Measurements from ENCODE around the gene MAP3K5. TPM values are rescaled to one million over a fixed set of nuclear protein-coding genes. Genes with fewer than 3 reads are reported as not detected.

Gene MAP3K5
- total RNA-seq, 1 experiment from 2014 or later: 8.1 TPM

DNA sequence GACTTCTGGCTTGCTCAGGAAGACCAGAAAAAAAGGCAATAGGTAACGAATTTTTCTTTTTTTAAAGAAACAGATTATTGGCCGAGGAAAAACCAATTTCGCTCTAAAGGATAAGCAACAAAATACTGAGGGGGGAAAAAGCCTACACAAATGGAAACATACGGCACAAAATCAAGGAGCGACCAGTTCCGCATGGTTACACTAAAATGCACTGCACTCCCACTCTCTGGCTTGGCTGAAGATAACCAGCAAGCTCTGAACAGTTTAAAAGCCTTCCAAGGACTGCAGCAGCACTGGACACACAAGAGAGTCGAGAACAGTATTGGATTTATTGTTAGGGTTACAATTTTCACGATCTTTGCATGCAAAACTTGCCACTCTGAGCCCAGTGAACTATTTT lies 241.2 kb downstream of the MAP3K5 start:
- CTCF ChIA-PET: interaction anchor here (0.6 kb wide), 1 partner anchor 162 kb away, joined by 5 read pairs; no protein-coding TSS in a partner anchor
- TF ChIP-seq SIN3A (IDR thresholded peaks at IDR 0.05; ENCODE audit: borderline replicate concordance, insufficient read depth, low read depth, low read length) (no peak), POLR2AphosphoS5 (IDR thresholded peaks at IDR 0.05; ENCODE audit: low read depth, low read length) (no peak)
- BruUV-seq (replicated peaks): no TSS peak
- intact Hi-C loops (cut with micrococcal nuclease; ENCODE audit: unreplicated experiment): loop anchor here (5.0 kb wide), 1 partner anchor 209 kb away; no protein-coding TSS in a partner anchor
- ATAC-seq (no peak), DNase-seq (ENCODE audit: low read depth, low spot score) (no peak)
- POLR2A ChIA-PET: no interaction called here
- H3K27ac ChIP-seq (ENCODE audit: low read length): no peak overlapping the region
- no peaks in the 10 kb centered on the region; the same call in 1 of the 2 replicates for H3K36me3 ChIP-seq (ENCODE audit: control insufficient read depth, insufficient read depth, low read length)
- H3K27me3 ChIP-seq (ENCODE audit: control insufficient read depth, insufficient read depth, low read length): peaks cover 14% of the 10 kb centered on the region
- H3K4me1 ChIP-seq (ENCODE audit: control insufficient read depth, insufficient read depth, low read length): peaks cover 5% of the 10 kb centered on the region; the same call in 1 of the 2 replicates
- H3K9me3 ChIP-seq (ENCODE audit: control insufficient read depth, insufficient read depth, low read depth, low read length): no peaks in the 10 kb centered on the region
- peak overlapping the region in 1 of 2 experiments; percentile 58; a peak in 3 of 4 replicates for H3K4me3 ChIP-seq (ENCODE audit: low read depth in 2 of 2, low read length in 2 of 2)
- in situ Hi-C loops (cut with HindIII; ENCODE audit: low pct_unique_long_range_greater_than_20kb, low sequenced_read_pairs): no loop called here

DNA sequence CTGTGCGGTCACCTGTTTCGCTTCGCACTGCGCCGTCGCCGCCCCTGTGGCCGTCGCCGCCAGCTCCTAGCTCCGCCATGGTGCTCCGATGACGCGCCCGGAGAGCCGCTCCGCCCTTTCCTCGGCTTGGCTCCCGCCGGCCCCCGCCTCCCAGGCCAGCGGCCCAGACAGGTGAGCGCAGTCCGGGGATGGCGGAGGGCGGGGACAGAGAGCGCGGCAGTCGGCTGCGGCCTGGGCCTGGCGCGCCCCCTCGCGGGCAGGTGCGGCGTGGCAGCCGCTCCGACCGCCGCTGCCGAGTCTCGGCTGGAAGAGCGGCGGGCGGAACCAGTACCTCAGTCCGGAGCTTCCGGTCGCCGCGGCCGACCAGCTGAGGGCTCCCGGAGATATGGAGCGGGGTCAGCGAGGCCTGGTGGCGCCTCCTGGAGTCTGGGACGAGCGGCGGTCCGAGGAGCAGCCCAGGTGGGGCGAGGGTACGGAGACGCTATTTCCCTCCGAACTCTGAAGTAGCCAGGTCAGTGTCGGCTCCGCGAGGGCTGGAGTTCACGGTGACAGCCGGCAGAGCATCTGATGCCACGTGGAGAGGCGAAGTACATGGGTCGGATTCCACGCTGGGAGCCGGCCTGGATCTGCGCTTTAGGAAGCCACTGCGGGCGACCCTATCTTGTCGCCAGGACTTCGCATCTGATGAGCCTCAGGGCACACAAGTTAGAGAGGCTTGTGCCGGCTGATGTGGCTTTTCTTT lies 241.8 kb downstream of the MAP3K5 start, which contains the start of gene MAP7:
TSS of gene MAP7 (minus strand) at position 93 of the 742 bp plus-strand sequence. CDS start at position 79, 14 bp downstream.
- DNase-seq (ENCODE audit: low read depth, low spot score) (no peak), ATAC-seq (peak; percentile 92)
- BruUV-seq (replicated peaks): no TSS peak
- Histone ChIP-seq H3K27ac (ENCODE audit: low read length) (no peak within 1 kb of the TSS), H3K9me3 (ENCODE audit: control insufficient read depth, insufficient read depth, low read depth, low read length) (no peaks in the 10 kb centered on the region), H3K4me1 (ENCODE audit: control insufficient read depth, insufficient read depth, low read length) (peaks cover 5% of the 10 kb centered on the region; the same call in 1 of the 2 replicates), H3K4me3 (ENCODE audit: low read depth in 2 of 2, low read length in 2 of 2) (peak within 1 kb of the TSS; percentile 55 to 58), H3K36me3 (ENCODE audit: control insufficient read depth, insufficient read depth, low read length) (no peaks in the 10 kb centered on the region; the same call in 1 of the 2 replicates), H3K27me3 (ENCODE audit: control insufficient read depth, insufficient read depth, low read length) (peaks cover 14% of the 10 kb centered on the region)
- CTCF ChIA-PET: interaction anchor here (0.5 to 0.8 kb wide), 4 partner anchors 161 to 242 kb away, joined by 3 to 5 read pairs (median 3); partner anchors contain the start of gene MAP3K5
- POLR2A ChIA-PET: interaction anchor here (0.6 kb wide), 1 partner anchor 269 kb away, joined by 3 read pairs; no protein-coding TSS in a partner anchor
- intact Hi-C loops (cut with micrococcal nuclease; ENCODE audit: unreplicated experiment) (loop anchor here (5.0 kb wide), 1 partner anchor 208 kb away; no protein-coding TSS in a partner anchor), in situ Hi-C loops (cut with HindIII; ENCODE audit: low pct_unique_long_range_greater_than_20kb, low sequenced_read_pairs) (no loop called here)
- TF ChIP-seq TCF7L2 (IDR thresholded peaks at IDR 0.05; ENCODE audit: low read depth, low read length): no peak
- TF ChIP-seq, protein P1, sequence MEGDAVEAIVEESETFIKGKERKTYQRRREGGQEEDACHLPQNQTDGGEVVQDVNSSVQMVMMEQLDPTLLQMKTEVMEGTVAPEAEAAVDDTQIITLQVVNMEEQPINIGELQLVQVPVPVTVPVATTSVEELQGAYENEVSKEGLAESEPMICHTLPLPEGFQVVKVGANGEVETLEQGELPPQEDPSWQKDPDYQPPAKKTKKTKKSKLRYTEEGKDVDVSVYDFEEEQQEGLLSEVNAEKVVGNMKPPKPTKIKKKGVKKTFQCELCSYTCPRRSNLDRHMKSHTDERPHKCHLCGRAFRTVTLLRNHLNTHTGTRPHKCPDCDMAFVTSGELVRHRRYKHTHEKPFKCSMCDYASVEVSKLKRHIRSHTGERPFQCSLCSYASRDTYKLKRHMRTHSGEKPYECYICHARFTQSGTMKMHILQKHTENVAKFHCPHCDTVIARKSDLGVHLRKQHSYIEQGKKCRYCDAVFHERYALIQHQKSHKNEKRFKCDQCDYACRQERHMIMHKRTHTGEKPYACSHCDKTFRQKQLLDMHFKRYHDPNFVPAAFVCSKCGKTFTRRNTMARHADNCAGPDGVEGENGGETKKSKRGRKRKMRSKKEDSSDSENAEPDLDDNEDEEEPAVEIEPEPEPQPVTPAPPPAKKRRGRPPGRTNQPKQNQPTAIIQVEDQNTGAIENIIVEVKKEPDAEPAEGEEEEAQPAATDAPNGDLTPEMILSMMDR (IDR thresholded peaks at IDR 0.05): peak; percentile 99
- no peak for TF ChIP-seq POLR2AphosphoS5 (IDR thresholded peaks at IDR 0.05; ENCODE audit: low read depth, low read length)

DNA sequence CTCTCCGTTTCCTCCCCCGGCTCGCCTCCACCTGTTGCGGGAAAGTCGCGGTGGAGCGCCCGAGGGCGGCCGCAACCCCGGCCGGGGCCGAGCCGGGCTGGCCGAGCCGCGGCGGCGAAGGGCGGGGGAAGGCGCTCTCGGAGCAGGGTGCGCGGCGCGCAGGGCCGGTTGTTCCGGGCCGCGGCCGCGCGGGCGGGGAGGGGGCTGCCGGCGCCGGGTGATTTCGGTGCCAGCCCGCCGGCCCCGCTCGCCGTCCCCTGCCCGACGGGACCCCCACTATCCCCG lies 242.3 kb downstream of the MAP3K5 start:
- H3K36me3 ChIP-seq (ENCODE audit: control insufficient read depth, insufficient read depth, low read length): no peaks in the 10 kb centered on the region; the same call in 1 of the 2 replicates
- no TSS peak for BruUV-seq (replicated peaks)
- no peaks in the 10 kb centered on the region for H3K9me3 ChIP-seq (ENCODE audit: control insufficient read depth, insufficient read depth, low read depth, low read length)
- ATAC-seq: peak; percentile 89
- H3K4me1 ChIP-seq (ENCODE audit: control insufficient read depth, insufficient read depth, low read length): peaks cover 5% of the 10 kb centered on the region; the same call in 1 of the 2 replicates
- in situ Hi-C loops (cut with HindIII; ENCODE audit: low pct_unique_long_range_greater_than_20kb, low sequenced_read_pairs) (no loop called here), intact Hi-C loops (cut with micrococcal nuclease; ENCODE audit: unreplicated experiment) (loop anchor here (5.0 kb wide), 1 partner anchor 208 kb away; no protein-coding TSS in a partner anchor)
- no peak for DNase-seq (ENCODE audit: low read depth, low spot score)
- ChIA-PET POLR2A (interaction anchor here (0.6 kb wide), 1 partner anchor 268 kb away, joined by 3 read pairs; no protein-coding TSS in a partner anchor), CTCF (interaction anchor here (0.5 to 0.8 kb wide), 3 partner anchors 179 to 242 kb away, joined by 3 read pairs; partner anchors contain the start of gene MAP3K5)
- H3K4me3 ChIP-seq (ENCODE audit: low read depth in 2 of 2, low read length in 2 of 2): peak overlapping the region; percentile 55 to 58
- no peak overlapping the region for H3K27ac ChIP-seq (ENCODE audit: low read length)
- TF ChIP-seq POLR2AphosphoS5 (IDR thresholded peaks at IDR 0.05; ENCODE audit: low read depth, low read length) (no peak), TCF7L2 (IDR thresholded peaks at IDR 0.05; ENCODE audit: low read depth, low read length) (no peak), SIN3A (IDR thresholded peaks at IDR 0.05; ENCODE audit: borderline replicate concordance, insufficient read depth, low read depth, low read length) (no peak)
- TF ChIP-seq, protein P1 (IDR thresholded peaks at IDR 0.05): no peak
- TF ChIP-seq, protein P2, sequence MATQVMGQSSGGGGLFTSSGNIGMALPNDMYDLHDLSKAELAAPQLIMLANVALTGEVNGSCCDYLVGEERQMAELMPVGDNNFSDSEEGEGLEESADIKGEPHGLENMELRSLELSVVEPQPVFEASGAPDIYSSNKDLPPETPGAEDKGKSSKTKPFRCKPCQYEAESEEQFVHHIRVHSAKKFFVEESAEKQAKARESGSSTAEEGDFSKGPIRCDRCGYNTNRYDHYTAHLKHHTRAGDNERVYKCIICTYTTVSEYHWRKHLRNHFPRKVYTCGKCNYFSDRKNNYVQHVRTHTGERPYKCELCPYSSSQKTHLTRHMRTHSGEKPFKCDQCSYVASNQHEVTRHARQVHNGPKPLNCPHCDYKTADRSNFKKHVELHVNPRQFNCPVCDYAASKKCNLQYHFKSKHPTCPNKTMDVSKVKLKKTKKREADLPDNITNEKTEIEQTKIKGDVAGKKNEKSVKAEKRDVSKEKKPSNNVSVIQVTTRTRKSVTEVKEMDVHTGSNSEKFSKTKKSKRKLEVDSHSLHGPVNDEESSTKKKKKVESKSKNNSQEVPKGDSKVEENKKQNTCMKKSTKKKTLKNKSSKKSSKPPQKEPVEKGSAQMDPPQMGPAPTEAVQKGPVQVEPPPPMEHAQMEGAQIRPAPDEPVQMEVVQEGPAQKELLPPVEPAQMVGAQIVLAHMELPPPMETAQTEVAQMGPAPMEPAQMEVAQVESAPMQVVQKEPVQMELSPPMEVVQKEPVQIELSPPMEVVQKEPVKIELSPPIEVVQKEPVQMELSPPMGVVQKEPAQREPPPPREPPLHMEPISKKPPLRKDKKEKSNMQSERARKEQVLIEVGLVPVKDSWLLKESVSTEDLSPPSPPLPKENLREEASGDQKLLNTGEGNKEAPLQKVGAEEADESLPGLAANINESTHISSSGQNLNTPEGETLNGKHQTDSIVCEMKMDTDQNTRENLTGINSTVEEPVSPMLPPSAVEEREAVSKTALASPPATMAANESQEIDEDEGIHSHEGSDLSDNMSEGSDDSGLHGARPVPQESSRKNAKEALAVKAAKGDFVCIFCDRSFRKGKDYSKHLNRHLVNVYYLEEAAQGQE (IDR thresholded peaks at IDR 0.05; ENCODE audit: insufficient read depth in 1 of 2, low read depth in 2 of 2, low read length in 1 of 2): no peak
- H3K27me3 ChIP-seq (ENCODE audit: control insufficient read depth, insufficient read depth, low read length): peaks cover 14% of the 10 kb centered on the region

Measured in Panc1 (cell line).